Heart left ventricle (tissue), 13 donors: ENCODE results near the gene PRKN.

Source experiments
- CTCF ChIP-seq, 12 donors: fragments of 200-600 bp; sonication (generic) in 4 of 12; IDR thresholded peaks; one replicate each; pipeline versions ENCODE4 v1.5.0 to v1.8.0; 2018 to 2022; ENCODE audit warnings: antibody characterized with exemption in 12 of 12, mild to moderate bottlenecking in 5 of 12
- POLR2A ChIP-seq, 2 donors: fragments of 450-650 bp; IDR thresholded peaks; one replicate each; pipeline ENCODE4 v1.6.1; 2017; ENCODE audit warnings: antibody characterized with exemption in 2 of 2, mild to moderate bottlenecking in 2 of 2, moderate library complexity in 2 of 2
- donor health status: ischemic (EF 13 %, LVEDD 7.1; RV severe dilation, severe dysfunction).
- donor health status: DM: no; HTN: yes; CAD: no.
- donor health status: DM: no; HTN: no; CAD: no.
- donor health status: ischemic (EF 25% LVEDD 6.9; RV normal size, moderate dysfunction).
- donor health status: ischemic (EF 25% LVEDD 5.7; RV mildly dilated, moderate dysfunction).
- donor health status: ischemic (EF 35%, LVEDD 5.7; RV mildly dilated, moderate dysfunction).
- donor health status: nonischemic (EF 11% LVEDD 7.7; RV severe dilation, severe dysfunction).
- donor health status: DM: yes; HTN: yes; CAD: no.
- donor health status: PGD.
- donor health status: ischemic (EF 29% LVEDD 5.4; RV normal size, mild dysfunction).
- donor health status: nonischemic (EF 23%, LVEDD 6.1; RV moderate dilation, normal function).

GRCh38 chr6:162395181-162395580 lies 332.4 kb downstream of the PRKN start:
- TF ChIP-seq CTCF (IDR thresholded peaks at IDR 0.05), result no peak
- no peak for TF ChIP-seq POLR2A (IDR thresholded peaks at IDR 0.05)
